Neuronal stem cell (in vitro differentiated cells): ENCODE measurements around the gene GRM8.
A peak's percentile ranks its signal among the peaks of the same experiment; 100 is the strongest.

Source experiments
- DNase-seq: peaks from one replicate; pipeline ENCODE4 v3.0.0-alpha.2; 2013; ENCODE audit warnings: low spot score
- H2AFZ ChIP-seq: one replicate; pipeline ENCODE4 v1.6.1; 2013; ENCODE audit warnings: mild to moderate bottlenecking, low read length, inconsistent platforms
- H2AK5ac ChIP-seq: 2 replicates; pipeline ENCODE4 v1.6.1; 2013; ENCODE audit warnings: low read depth, mild to moderate bottlenecking, inconsistent platforms, low read length, moderate library complexity, mixed read lengths
- H2BK120ac ChIP-seq: 2 replicates; pipeline ENCODE4 v1.6.1; 2013; ENCODE audit warnings: low read depth, mild to moderate bottlenecking, inconsistent platforms, low read length, moderate library complexity, mixed read lengths
- H2BK12ac ChIP-seq: one replicate; pipeline ENCODE4 v1.6.1; 2013; ENCODE audit warnings: low read length, inconsistent platforms
- H2BK15ac ChIP-seq: 2 replicates; pipeline ENCODE4 v1.6.1; 2013; ENCODE audit warnings: mild to moderate bottlenecking, low read length, inconsistent platforms, mixed read lengths
- H2BK5ac ChIP-seq: one replicate; pipeline ENCODE4 v1.6.1; 2013; ENCODE audit warnings: inconsistent platforms, mild to moderate bottlenecking, low read length, moderate library complexity
- H3K14ac ChIP-seq: one replicate; pipeline ENCODE4 v1.6.1; 2013; ENCODE audit warnings: low read length, inconsistent platforms
- H3K18ac ChIP-seq: 2 replicates; pipeline ENCODE4 v1.6.1; 2013; ENCODE audit warnings: low read length, inconsistent platforms
- H3K23ac ChIP-seq: 2 replicates; pipeline ENCODE4 v1.6.1; 2013; ENCODE audit warnings: low read depth, mild to moderate bottlenecking, mixed read lengths, low read length, inconsistent platforms; ENCODE audit not compliant: poor library complexity
- H3K27ac ChIP-seq: replicated peaks from 3 replicates; pipeline ENCODE4 v1.5.1; 2013; ENCODE audit warnings: low read length, inconsistent platforms
- H3K27me3 ChIP-seq, 3 experiments: 2 replicates each; pipeline ENCODE4 v1.6.1; 2013; ENCODE audit warnings: low read length in 3 of 3, mild to moderate bottlenecking in 2 of 3, inconsistent platforms in 1 of 3, low read depth in 1 of 3, mixed read lengths in 1 of 3, moderate library complexity in 1 of 3; ENCODE audit not compliant: control insufficient read depth in 3 of 3, insufficient read depth in 3 of 3
- H3K36me3 ChIP-seq, 2 donors: replicated peaks in 1 of 2; 2 replicates each; pipeline ENCODE4 v1.6.1; 2013; ENCODE audit warnings: low read length in 2 of 2; ENCODE audit not compliant: control insufficient read depth in 2 of 2, insufficient read depth in 2 of 2
- H3K4ac ChIP-seq: 2 replicates; pipeline ENCODE4 v1.6.1; 2013; ENCODE audit warnings: inconsistent platforms, mild to moderate bottlenecking, low read length, moderate library complexity
- H3K4me1 ChIP-seq, 2 donors: 1 replicate in 1 of 2; 2 replicates in 1 of 2; pipeline ENCODE4 v1.6.1; 2013; ENCODE audit warnings: low read length in 2 of 2, low read depth in 1 of 2; ENCODE audit not compliant: control insufficient read depth in 2 of 2, insufficient read depth in 1 of 2
- H3K4me2 ChIP-seq: one replicate; pipeline ENCODE4 v1.6.1; 2013; ENCODE audit warnings: mild to moderate bottlenecking, low read length, inconsistent platforms; ENCODE audit not compliant: insufficient read depth, poor library complexity, severe bottlenecking
- H3K4me3 ChIP-seq, 2 donors: 2 replicates each; pipeline ENCODE4 v1.5.1; 2013; ENCODE audit warnings: low read length in 2 of 2, mild to moderate bottlenecking in 2 of 2, inconsistent platforms in 1 of 2, moderate library complexity in 1 of 2
- H3K79me1 ChIP-seq: one replicate; pipeline ENCODE4 v1.6.1; 2013; ENCODE audit warnings: low read depth, mild to moderate bottlenecking, inconsistent platforms, low read length, moderate library complexity
- H3K9ac ChIP-seq: one replicate; pipeline ENCODE4 v1.6.1; 2013; ENCODE audit warnings: mild to moderate bottlenecking, low read depth, low read length, inconsistent platforms; ENCODE audit not compliant: poor library complexity
- H3K9me3 ChIP-seq, 2 donors: replicated peaks in 1 of 2; 2 replicates each; pipeline versions ENCODE3 to v1.6.1; 2013; ENCODE audit warnings: low read length in 2 of 2, mild to moderate bottlenecking in 2 of 2, inconsistent platforms in 1 of 2, low read depth in 1 of 2, mixed read lengths in 1 of 2, moderate library complexity in 1 of 2; ENCODE audit not compliant: control insufficient read depth in 2 of 2, insufficient read depth in 1 of 2
- H4K8ac ChIP-seq: one replicate; pipeline ENCODE4 v1.6.1; 2013; ENCODE audit warnings: low read depth, mild to moderate bottlenecking, inconsistent platforms, low read length, moderate library complexity
- H4K91ac ChIP-seq: one replicate; pipeline ENCODE4 v1.6.1; 2013; ENCODE audit warnings: low read length, low read depth, mild to moderate bottlenecking, inconsistent platforms; ENCODE audit not compliant: poor library complexity
- WGBS, 2 donors: extraction: QIAGEN DNeasy Blood & Tissue Kit; methylation state at CpG; one replicate each; pipeline ENCODE4 v1.1.7; 2013; ENCODE audit warnings: missing lambda C conversion rate in 2 of 2, mixed read lengths in 1 of 2; ENCODE audit not compliant: insufficient read length in 2 of 2, insufficient replicate concordance in 1 of 2; ENCODE audit errors: extremely low coverage in 2 of 2; 5-methylcytosine and 5-hydroxymethylcytosine counted together

GRM8 gene

DNA sequence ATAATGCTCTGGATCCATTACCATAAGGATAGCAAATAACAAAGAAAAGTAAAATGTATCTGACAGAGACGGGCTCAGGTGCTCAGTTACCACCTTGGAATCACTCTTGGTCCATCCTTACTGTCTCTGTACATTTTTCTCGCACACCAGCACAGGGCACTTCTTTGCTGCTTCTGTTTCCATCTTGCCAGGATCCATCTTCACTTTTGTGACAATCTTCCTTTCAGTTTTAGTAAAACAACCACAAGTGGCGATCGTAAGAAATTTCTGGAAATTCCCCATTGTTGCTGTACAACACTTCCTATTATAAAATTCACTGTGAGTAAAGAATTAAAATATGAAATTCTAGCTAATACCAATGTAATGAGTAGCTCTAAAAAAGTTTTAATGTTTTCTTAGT lies 695.5 kb downstream of the GRM8 start:
- Histone ChIP-seq H3K9me3 (no peaks in the 10 kb centered on the region), H3K27ac (no peak overlapping the region), H3K23ac (no peak overlapping the region), H2AFZ (no peak overlapping the region), H3K14ac (no peak overlapping the region), H3K4ac (no peak overlapping the region), H2BK15ac (no peak overlapping the region), H3K36me3 (no peaks in the 10 kb centered on the region), H3K18ac (no peak overlapping the region), H3K9ac (no peak overlapping the region), H2BK12ac (no peak overlapping the region), H3K27me3 (no peaks in the 10 kb centered on the region), H4K91ac (no peak overlapping the region), H3K4me2 (no peak overlapping the region), H2AK5ac (no peak overlapping the region), H2BK120ac (no peak overlapping the region), H3K4me1 (no peaks in the 10 kb centered on the region), H2BK5ac (no peak overlapping the region), H3K4me3 (no peak overlapping the region), H4K8ac (no peak overlapping the region), H3K79me1 (no peaks in the 10 kb centered on the region)
- WGBS, 2 donors: no CpG with 5 or more reads among the region's 4 CpGs
- DNase-seq: no peak

DNA sequence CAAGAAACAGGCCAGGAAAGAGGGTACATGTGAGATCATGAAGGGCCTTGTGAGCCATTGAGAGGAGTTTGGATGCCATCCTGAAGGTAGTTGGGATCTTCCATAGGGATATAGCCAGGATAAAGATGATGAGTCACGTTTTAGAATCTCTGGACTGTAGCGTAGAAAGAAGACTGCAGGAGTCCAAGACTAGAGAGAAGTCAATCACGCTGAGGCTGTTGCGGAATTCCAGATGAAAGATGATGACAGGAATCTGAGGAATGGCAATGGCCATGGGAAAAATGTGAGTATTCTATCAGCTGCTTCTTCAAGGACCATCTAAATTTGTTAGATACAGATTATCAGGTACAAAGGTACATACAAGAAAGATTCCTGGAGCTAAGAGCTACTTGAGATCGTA lies 711.3 kb downstream of the GRM8 start:
- H3K14ac ChIP-seq: no peak overlapping the region
- no peak overlapping the region for H3K4me3 ChIP-seq
- H3K27me3 ChIP-seq: no peaks in the 10 kb centered on the region
- no peak overlapping the region for H4K8ac ChIP-seq
- no peak overlapping the region for H3K18ac ChIP-seq
- H2BK120ac ChIP-seq: no peak overlapping the region
- H4K91ac ChIP-seq: no peak overlapping the region
- no peaks in the 10 kb centered on the region for H3K4me1 ChIP-seq
- H3K23ac ChIP-seq: no peak overlapping the region
- H2BK15ac ChIP-seq: no peak overlapping the region
- no peak for DNase-seq
- no peak overlapping the region for H2BK12ac ChIP-seq
- whole genome bisulfite sequencing, 2 donors: no CpG with 5 or more reads among the region's 5 CpGs
- H3K79me1 ChIP-seq: no peaks in the 10 kb centered on the region
- H3K36me3 ChIP-seq: no peaks in the 10 kb centered on the region
- H2BK5ac ChIP-seq: no peak overlapping the region
- H2AFZ ChIP-seq: no peak overlapping the region
- H3K4ac ChIP-seq: no peak overlapping the region
- no peaks in the 10 kb centered on the region for H3K9me3 ChIP-seq
- H2AK5ac ChIP-seq: no peak overlapping the region
- H3K9ac ChIP-seq: no peak overlapping the region
- H3K4me2 ChIP-seq: no peak overlapping the region
- H3K27ac ChIP-seq: no peak overlapping the region

DNA sequence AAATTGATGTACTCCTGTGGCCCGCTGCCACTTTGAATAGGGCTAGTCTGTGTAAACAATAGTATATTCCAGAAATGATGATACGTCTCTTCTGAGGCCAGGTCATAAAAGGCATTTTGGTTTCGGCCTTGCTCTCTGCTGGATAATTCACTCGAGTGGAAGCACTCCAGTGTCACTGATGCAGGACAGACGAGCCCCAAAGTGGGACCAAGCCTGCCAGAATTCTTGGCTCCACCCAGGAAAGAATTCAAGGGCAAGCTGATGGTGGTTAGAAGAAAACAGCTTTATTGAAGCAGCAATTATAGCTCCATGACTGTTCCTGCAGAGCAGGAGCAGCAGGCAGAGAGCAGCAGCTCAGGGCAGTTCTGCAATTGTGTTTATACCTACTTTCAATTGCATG lies 717.6 kb downstream of the GRM8 start:
- H2AK5ac ChIP-seq: no peak overlapping the region
- H3K9me3 ChIP-seq: no peaks in the 10 kb centered on the region
- H3K4me2 ChIP-seq: no peak overlapping the region
- no peaks in the 10 kb centered on the region for H3K36me3 ChIP-seq
- H4K91ac ChIP-seq: no peak overlapping the region
- no peak overlapping the region for H3K18ac ChIP-seq
- H2BK120ac ChIP-seq: no peak overlapping the region
- no peak overlapping the region for H2AFZ ChIP-seq
- no peak for DNase-seq
- no peak overlapping the region for H3K4ac ChIP-seq
- no peak overlapping the region for H3K27ac ChIP-seq
- H2BK12ac ChIP-seq: no peak overlapping the region
- H2BK15ac ChIP-seq: no peak overlapping the region
- no CpG with 5 or more reads among the region's 5 CpGs for WGBS, 2 donors
- no peaks in the 10 kb centered on the region for H3K27me3 ChIP-seq
- H3K79me1 ChIP-seq: no peaks in the 10 kb centered on the region
- H4K8ac ChIP-seq: no peak overlapping the region
- no peak overlapping the region for H3K9ac ChIP-seq
- H2BK5ac ChIP-seq: no peak overlapping the region
- H3K4me1 ChIP-seq: no peaks in the 10 kb centered on the region
- no peak overlapping the region for H3K4me3 ChIP-seq
- H3K14ac ChIP-seq: no peak overlapping the region
- no peak overlapping the region for H3K23ac ChIP-seq

DNA sequence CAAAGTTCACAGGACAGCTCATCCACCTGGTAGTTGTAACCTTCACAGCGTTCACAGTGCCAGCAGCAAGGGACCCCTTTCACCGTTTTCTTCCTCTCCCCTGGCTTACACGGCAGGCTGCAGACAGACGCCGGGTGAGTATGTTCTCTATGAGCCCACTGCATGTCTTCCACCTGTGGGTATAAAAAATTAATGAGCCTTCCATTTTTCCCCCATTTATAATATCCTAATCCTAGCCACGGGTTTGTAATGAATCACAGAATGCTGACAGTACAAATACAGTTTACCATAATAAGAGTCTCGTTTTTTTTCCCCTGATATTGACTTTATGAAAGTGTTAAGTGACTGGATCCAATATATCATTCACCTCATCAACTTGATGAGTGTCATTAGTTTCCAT lies 719.0 kb downstream of the GRM8 start:
- Histone ChIP-seq H2BK15ac (no peak overlapping the region), H3K4me1 (no peaks in the 10 kb centered on the region), H2BK12ac (no peak overlapping the region), H2AK5ac (no peak overlapping the region), H3K23ac (no peak overlapping the region), H3K27me3 (no peaks in the 10 kb centered on the region), H4K91ac (no peak overlapping the region), H3K27ac (no peak overlapping the region), H3K4me2 (no peak overlapping the region), H3K4me3 (peak overlapping the region in 1 of 2 donors; percentile 46), H3K79me1 (no peaks in the 10 kb centered on the region), H4K8ac (no peak overlapping the region), H2AFZ (no peak overlapping the region), H2BK5ac (no peak overlapping the region), H3K9ac (no peak overlapping the region), H3K14ac (no peak overlapping the region), H3K18ac (no peak overlapping the region), H2BK120ac (no peak overlapping the region), H3K36me3 (no peaks in the 10 kb centered on the region), H3K9me3 (no peaks in the 10 kb centered on the region), H3K4ac (no peak overlapping the region)
- DNase-seq: no peak
- no CpG with 5 or more reads among the region's 7 CpGs for WGBS, 2 donors
